Measurements from ENCODE around the gene VAMP3. TPM values are rescaled to one million over a fixed set of nuclear protein-coding genes. Genes with fewer than 3 reads are reported as not detected.

The VAMP3 gene
- total and polyA plus RNA-seq, 7 donors = 35.0 to 71.6 (median 64.1) TPM

GRCh38 chr1:7778133-7778628, 7.1 kb downstream of the VAMP3 start:
- intact Hi-C loops (cut with DNase I) = no loop called here
- ATAC-seq (no peak), DNase-seq (no peak)
- H3K4me1 ChIP-seq = no peaks in the 10 kb centered on the region
- peaks cover 10 to 76% of the 10 kb centered on the region in 2 donors for H3K36me3 ChIP-seq (ENCODE audit: insufficient read depth in 1 of 2, low read depth in 1 of 2)
- WGBS, 3 donors = 94 to 95% (median 95%) methylated on average over 4 of the region's 4 CpGs
- H3K27ac ChIP-seq = no peak overlapping the region
- no peaks in the 10 kb centered on the region for H3K27me3 ChIP-seq (ENCODE audit: insufficient read depth in 3 of 3, low read length in 2 of 3)
- H3K4me3 ChIP-seq = no peak overlapping the region
- no peaks in the 10 kb centered on the region for H3K9me3 ChIP-seq
- TF ChIP-seq CTCF (IDR thresholded peaks at IDR 0.05) = no peak

GRCh38 chr1:7780976-7781375, 9.9 kb downstream of the VAMP3 start:
- Histone ChIP-seq H3K27me3 (ENCODE audit: insufficient read depth in 3 of 3, low read length in 2 of 3) (no peaks in the 10 kb centered on the region), H3K4me1 (peaks cover 9% of the 10 kb centered on the region), H3K9me3 (no peaks in the 10 kb centered on the region), H3K4me3 (no peak overlapping the region), H3K36me3 (ENCODE audit: insufficient read depth in 1 of 2, low read depth in 1 of 2) (peaks cover 2 to 58% of the 10 kb centered on the region in 2 donors), H3K27ac (no peak overlapping the region)
- ATAC-seq = no peak
- TF ChIP-seq CTCF (IDR thresholded peaks at IDR 0.05) = no peak
- DNase-seq = no peak
- 77 to 89% (median 82%) methylated on average over 9 of the region's 9 CpGs for WGBS, 3 donors
- intact Hi-C loops (cut with DNase I) = loop anchor here in 1 of 2 donors (10.0 kb wide), 1 partner anchor 124 kb away; no protein-coding TSS in a partner anchor

- H3K36me3 ChIP-seq (ENCODE audit: insufficient read depth in 1 of 2, low read depth in 1 of 2) = peaks cover 2 to 60% of the 10 kb centered on the region in 2 donors
- TF ChIP-seq CTCF (IDR thresholded peaks at IDR 0.05) = no peak
- H3K27me3 ChIP-seq (ENCODE audit: insufficient read depth in 3 of 3, low read length in 2 of 3) = no peaks in the 10 kb centered on the region
- H3K4me1 ChIP-seq = peaks cover 11% of the 10 kb centered on the region
- H3K4me3 ChIP-seq = no peak overlapping the region
- WGBS, 3 donors = 69 to 75% (median 72%) methylated on average over 7 of the region's 7 CpGs
- ATAC-seq (no peak), DNase-seq (no peak)
- H3K9me3 ChIP-seq = no peaks in the 10 kb centered on the region
- intact Hi-C loops (cut with DNase I) = loop anchor here in 1 of 2 donors (10.0 kb wide), 1 partner anchor 123 kb away; no protein-coding TSS in a partner anchor
- no peak overlapping the region for H3K27ac ChIP-seq
Measured at GRCh38 chr1:7781501-7781900, 10.4 kb downstream of the VAMP3 start.

- no peak for TF ChIP-seq CTCF (IDR thresholded peaks at IDR 0.05)
- no peak overlapping the region for H3K4me3 ChIP-seq
- H3K4me1 ChIP-seq = peaks cover 16% of the 10 kb centered on the region
- H3K27ac ChIP-seq = no peak overlapping the region
- intact Hi-C loops (cut with DNase I) = loop anchor here in 1 of 2 donors (10.0 kb wide), 1 partner anchor 123 kb away; no protein-coding TSS in a partner anchor
- H3K9me3 ChIP-seq = no peaks in the 10 kb centered on the region
- H3K27me3 ChIP-seq (ENCODE audit: insufficient read depth in 3 of 3, low read length in 2 of 3) = no peaks in the 10 kb centered on the region
- no peak for ATAC-seq
- peaks cover 6 to 60% of the 10 kb centered on the region in 2 donors for H3K36me3 ChIP-seq (ENCODE audit: insufficient read depth in 1 of 2, low read depth in 1 of 2)
- 88 to 89% (median 89%) methylated on average over 16 of the region's 16 CpGs for WGBS, 3 donors
- no peak for DNase-seq
Measured at GRCh38 chr1:7781923-7782495, 10.9 kb downstream of the VAMP3 start.
